ENCODE measurements around the gene TTBK1.
"Not testable (repeated sequence)": the region's sequence is repeated elsewhere in the genome, so short reads cannot be mapped to it uniquely, and the experiment has no call there.

The TTBK1 gene

DNA sequence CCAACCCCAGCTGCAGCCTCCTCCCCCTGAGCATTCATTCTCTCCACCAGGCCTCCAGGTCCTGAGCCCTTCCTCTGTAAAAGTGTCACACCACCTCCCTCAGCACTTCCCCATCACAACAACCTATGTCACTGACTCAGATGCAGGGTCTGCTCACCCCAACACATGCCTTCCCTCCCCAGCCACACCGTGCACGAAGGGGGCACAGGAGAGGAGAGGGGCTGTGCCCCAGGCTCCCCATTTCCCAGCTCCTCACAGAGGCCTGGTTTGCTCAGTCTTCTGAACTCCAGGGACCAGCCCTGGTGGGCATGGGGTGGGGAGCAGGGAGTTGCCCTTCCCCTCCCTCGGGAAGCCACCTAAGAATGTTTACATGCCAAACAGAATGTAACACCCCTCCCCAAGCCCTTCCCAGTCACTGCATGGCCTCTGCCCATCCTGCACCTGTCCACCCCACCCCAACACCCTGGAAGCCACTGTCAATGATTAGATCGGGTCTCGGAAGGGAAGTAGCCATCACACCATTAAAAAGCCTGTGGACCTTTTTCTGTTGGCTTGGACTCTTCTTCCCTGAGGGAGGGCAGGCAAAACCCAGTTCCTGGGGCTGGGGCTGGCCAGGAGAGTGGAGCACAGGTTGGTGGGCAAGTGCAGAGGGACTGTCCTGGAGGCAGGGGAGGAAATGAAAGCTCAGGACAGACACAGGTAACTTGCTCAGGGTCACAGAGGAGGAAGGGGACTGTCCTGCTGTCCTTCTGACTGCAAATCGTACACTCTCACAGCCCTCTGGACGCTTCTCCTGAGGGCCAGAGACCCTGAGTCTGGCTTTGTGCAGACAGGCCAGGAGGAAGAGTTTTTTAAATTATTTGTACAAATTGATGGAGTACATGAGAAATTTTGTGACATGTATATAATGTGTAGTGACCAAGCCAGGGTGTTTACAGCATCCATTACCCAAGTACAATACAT is 44.7 kb downstream of the TTBK1 start:
- DNase-seq (ENCODE audit: low spot score) = no peak

DNA sequence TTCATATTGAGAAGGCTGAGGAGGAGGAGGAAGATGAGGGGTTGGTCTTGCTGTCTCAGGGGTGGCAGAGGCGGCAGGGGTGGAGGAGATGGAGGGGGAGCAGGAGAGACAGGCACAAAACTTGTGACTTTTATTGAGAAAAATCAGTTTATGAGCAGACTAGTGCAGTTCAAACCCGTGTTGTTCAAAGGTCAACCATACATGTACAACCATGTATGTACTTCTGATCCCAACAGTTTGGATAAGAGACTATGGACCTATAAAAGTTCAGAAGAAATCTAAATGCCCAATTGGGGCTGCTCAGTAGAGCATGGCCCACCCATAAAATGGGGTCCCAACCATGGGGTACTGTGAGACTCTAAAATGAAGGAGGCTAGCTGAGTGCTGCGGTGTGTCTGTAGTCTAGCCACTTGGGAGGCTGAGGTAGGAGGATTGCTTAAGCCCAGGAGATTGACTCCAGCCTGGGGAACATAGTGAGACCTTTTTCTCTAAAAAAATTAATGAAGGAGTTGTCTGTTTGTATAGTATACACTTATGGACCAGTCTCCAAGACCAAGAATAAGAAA is 47.1 kb downstream of the TTBK1 start:
- DNase-seq (ENCODE audit: low spot score) = no peak

DNA sequence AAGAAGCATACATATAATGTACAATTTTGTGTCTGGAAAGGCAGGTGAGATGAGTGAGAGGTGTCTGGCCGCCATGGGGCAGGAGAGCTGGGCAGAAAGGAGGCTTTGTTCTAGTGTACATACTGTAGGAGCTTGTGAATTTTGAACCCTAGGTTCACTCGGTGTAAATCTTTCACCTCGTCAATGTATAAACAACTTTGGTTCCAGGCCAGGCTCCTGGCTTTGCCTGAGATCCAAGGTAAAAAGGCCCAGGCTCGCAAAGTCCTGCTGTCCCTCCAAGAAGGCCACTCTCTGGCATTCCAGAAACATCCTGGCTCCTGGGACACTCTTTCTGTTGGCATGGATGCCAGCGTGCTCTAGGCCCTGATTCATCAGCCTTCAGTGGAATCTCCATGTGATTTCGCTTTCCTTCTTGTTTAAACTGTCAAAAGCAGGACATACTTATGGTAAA is 47.6 kb downstream of the TTBK1 start:
- DNase-seq (ENCODE audit: low spot score) = peak; percentile 54

DNA sequence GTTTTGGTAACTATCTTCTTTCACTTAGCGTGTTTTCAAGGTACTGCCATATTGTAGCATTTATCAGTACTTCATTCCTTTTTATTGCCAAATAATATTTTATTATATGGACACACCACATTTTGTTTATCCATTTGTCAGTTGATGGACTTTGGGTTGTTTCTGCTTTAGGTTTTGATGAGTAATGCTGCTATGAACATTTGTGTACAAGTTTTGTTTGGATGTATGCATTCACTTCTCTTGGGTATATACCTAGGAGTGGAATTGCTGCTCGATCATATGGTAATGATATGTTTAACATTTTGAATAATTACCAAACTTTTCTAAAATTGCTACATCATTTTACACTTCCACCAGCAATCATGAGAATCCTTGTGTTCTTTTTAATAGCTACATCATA is 48.4 kb downstream of the TTBK1 start:
- DNase-seq (ENCODE audit: low spot score) = no peak

DNA sequence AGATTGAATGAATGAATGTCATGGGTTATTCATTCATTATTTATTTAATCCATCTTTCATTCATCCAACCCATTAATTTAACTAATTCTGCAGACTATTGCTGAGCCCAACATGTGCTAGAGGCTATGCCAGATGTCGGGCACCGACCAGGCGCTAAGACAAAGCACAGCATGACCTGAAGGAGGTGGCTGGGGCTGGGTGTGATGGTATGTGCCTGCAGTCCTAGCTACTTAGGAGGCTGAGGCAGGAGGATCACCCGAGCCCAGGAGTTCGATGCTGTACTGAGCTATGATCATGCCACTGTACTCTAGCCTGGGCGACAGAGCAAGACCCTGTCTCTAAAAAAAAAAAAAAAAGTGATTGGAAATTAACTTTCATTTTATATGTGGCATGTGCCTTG is 49.1 kb downstream of the TTBK1 start:
- DNase-seq (ENCODE audit: low spot score) = no peak

DNA sequence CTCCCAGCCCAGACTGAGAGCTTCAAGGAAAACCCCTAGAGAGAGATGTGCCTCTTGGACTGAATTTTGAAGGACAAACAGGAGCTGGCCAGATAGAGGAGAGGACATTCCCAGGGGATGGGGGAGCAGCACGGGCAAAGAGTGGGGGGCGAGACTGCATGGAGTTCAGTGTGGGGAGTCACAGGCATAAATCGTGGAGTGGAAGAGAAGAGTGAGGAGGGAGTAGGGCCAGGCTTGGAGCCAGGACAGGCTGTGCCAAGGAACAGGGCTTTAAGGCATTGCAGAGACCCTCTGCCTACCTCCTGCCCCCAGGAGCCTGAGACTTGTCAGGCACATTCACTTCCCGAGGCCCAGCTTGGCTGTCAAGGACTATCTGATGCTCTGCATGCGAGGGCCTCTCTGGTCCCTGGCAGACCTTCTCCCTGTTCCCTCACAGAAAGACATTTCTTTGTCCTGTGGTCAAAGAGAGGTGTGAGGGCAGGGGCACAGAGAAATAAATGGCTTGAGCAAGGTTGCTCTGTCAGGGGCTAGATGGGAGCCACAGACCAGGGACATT is 49.6 kb downstream of the TTBK1 start:
- DNase-seq (ENCODE audit: low spot score) = no peak

DNA sequence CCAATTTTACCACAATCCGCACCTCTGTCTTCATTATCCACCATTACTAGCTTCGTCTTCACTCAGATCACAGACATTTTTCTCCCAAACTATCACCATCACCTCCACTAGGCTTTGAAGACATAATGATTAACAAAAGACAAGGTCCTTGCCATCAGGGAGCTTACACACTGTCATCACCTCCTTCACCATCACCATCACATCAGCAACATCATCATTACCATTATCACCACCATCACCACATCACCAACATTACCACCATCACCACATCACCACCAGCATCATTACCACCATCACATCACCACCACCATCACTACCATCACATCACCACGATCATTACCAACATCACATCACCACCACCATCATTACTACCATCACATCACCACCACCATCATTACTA is 50.4 kb downstream of the TTBK1 start:
- no peak for DNase-seq (ENCODE audit: low spot score)

DNA sequence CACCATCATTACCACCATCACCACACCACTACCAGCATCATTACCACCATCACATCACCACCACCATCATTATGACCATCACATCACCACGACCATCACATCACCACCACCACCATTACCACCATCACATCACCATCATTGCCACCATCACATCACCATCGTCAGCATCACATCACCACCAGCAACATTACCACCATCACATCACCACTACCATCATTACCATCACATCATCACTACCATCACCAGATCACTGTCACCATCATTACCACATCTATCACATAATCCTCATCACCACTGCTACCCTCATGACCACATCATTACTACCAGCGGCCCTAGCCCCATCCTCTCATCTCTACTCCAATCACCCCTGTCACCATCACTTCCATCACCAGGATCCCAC is 51.3 kb downstream of the TTBK1 start:
- no peak for DNase-seq (ENCODE audit: low spot score)

DNA sequence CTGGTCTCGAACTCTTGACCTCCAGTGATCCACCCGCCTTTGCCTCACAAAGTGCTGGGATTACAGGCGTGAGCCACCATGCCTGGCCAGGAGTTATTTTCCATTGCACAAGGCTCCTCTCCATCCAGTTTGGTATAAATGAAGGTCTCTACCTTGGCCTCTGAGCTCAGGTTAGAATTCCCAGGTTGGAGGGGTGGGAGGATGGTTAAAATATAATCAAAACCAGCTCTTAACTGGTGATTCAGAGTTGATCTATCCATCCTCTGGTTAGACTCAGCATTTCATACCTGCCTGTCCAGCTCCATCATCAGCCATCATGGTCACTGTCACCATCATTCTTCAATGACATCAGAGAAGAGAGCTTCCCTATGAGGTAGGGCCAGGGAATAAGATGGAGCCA is 52.2 kb downstream of the TTBK1 start:
- DNase-seq (ENCODE audit: low spot score) = no peak

DNA sequence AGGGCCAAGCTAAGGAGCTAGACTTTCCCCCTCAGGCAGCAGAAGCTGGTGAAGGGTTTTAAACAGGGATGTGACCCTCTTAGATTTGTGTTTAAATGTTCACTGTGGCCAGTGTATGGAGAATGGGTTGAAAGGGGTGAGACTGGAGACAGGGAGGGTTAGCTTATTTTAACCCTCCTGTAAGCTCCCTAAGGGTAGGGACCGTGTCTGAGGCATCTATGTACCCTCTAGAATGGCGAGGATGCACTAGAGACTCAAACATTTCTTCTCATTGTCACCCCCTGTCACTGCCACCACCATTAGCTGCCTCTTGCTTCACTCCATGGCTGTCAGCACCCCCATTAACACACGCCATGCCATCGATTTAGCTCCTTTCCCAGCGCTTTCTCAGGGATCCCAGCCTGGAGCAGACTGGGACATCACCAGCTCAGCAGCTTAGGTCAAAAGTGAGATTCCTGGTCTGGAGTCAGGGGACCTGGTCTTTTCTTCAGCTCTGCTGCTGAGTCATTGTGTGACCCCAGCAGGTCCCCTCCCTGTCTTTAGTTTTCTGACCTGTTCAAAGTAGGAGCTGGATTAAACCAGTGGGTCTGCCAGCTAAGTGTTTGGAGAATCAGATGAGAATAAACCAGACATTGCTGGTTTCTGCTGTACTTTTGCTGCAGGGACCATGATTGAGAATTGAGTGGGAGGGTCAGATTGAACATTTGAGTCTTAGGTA is 53.7 kb downstream of the TTBK1 start:
- DNase-seq (ENCODE audit: low spot score) = no peak

DNA sequence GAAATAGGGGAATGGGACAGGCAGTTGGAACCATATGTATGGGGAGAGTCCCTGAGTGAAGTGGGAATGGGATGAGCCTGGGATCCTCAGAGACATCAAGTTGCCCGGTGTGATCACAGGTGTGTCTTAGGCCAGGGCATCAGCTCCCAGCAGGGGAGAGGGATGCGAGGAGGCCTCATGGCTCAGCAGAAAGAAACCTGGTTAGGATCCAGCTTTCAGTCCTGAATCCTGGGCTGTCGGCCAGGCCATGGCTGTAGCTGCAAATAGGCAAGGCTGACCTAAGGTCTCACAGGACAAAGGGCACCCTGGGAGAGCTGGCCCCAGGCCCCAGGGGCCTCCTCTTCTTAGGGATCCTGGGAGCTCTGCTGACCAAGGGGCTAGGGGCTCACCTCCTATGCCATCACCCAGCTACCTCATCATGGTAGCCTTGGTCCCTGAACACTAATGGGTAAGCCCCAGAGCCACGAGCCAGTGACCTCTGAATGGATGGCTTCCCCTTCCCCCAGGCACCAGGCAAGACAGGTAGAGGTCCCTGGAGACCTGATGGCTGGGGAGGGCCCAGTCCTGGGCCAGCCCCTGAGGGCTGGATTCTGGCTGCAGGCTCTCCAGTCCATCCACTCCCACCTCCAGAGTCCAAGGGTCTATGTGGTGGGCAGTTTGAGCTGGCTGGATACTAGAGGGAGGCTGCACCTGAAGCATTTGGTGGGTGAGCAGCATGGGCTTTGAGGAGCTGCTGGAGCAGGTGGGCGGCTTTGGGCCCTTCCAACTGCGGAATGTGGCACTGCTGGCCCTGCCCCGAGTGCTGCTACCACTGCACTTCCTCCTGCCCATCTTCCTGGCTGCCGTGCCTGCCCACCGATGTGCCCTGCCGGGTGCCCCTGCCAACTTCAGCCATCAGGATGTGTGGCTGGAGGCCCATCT is 54.6 kb downstream of the TTBK1 start, which contains the start of gene SLC22A7:
Gene SLC22A7, plus strand, starts transcription at position 617 of the 921 bp plus-strand sequence. Its CDS starts 99 bp downstream, at position 716.
- no peak for DNase-seq (ENCODE audit: low spot score)

DNA sequence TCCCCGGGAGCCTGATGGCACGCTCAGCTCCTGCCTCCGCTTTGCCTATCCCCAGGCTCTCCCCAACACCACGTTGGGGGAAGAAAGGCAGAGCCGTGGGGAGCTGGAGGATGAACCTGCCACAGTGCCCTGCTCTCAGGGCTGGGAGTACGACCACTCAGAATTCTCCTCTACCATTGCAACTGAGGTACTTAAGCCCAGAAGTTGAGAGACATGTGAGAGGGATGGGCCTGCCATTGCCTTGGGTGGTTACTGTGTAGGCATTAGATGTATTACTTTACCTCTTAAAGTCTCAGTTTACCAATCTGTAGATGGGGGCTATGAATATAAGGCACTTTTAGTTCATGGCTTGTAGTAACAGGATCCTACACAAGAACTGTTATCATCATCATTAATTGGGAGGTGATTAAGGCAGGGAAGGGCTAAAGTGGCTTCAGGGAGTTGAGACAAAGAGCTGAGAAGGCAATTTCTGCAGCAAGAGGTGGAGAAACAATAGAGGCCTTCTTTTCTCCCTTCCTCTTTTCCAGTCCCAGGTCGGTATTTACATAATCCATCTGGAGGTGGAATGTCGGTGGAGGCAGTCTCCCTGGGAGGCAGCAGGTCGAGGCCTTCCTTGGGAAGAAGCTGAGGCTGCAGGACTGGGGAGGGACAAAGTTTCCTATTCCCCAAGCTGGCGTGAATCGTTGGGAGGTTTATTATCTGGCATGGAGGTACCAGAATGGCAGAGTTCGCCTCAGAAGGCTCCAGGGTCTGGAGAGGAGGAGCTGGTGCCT is 55.5 kb downstream of the TTBK1 start:
- no peak for DNase-seq (ENCODE audit: low spot score)

DNA sequence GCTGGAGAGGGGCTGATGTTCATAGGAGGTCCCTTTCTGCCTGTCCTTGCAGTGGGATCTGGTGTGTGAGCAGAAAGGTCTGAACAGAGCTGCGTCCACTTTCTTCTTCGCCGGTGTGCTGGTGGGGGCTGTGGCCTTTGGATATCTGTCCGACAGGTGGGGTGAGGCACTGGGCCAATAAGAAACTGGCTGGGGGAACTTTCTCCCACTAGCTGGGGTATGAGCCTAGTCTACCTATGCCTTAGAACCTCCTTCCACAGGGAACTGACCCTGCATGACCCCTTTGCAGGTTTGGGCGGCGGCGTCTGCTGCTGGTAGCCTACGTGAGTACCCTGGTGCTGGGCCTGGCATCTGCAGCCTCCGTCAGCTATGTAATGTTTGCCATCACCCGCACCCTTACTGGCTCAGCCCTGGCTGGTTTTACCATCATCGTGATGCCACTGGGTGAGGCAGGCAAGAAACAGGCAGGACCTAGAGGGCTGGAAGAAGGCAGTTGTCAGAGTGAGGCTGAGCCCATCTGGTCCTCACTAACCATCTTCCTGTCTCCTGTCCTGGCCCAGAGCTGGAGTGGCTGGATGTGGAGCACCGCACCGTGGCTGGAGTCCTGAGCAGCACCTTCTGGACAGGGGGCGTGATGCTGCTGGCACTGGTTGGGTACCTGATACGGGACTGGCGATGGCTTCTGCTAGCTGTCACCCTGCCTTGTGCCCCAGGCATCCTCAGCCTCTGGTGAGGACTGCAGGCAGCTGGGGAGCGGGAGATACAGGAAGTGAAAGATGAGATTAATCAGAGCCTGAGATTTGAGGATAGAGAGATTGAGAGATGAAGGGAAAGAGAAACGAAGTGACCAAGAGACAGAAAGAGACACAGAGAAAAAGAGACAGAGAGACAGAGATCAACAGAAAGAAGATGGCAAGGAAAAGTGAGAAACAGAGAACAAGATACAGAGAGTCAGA is 56.3 kb downstream of the TTBK1 start:
- no peak for DNase-seq (ENCODE audit: low spot score)

DNA sequence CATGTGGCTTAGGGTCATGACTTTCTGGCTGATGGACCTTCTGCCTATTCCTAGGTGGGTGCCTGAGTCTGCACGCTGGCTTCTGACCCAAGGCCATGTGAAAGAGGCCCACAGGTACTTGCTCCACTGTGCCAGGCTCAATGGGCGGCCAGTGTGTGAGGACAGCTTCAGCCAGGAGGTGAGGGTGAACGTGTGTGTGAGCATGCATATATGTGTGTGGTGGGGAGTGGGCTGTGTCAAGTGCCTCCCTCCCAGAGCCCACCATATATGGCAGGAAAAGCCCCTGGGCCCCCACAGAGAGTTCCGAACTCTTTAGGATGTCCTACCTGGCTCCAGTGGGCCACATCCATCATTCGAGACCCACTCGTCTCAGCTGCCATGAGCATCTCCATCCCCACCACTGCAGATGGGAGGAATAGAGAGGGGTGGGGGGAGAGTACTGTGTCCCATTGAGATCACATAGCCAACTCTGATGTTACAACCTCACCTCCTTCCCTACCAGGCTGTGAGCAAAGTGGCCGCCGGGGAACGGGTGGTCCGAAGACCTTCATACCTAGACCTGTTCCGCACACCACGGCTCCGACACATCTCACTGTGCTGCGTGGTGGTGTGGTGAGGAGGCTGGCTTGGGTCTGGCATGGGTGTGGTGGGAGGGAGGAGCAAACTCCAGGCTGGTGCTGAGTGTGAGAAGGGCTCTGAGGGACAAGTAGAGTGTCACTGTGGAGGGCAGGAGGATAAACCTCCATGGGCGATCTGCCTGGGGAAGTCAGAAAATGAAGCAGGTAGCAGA is 58.0 kb downstream of the TTBK1 start:
- no peak for DNase-seq (ENCODE audit: low spot score)

DNA sequence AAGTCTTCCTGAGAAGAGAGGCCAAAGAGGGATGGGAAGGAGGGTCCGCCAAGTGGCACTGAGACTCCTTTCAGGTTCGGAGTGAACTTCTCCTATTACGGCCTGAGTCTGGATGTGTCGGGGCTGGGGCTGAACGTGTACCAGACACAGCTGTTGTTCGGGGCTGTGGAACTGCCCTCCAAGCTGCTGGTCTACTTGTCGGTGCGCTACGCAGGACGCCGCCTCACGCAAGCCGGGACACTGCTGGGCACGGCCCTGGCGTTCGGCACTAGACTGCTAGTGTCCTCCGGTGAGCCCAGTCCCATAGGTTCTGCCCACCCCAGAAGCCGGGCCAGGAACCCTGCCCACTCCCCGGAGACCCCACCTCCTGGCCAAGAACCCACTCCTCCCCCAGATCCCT is 58.8 kb downstream of the TTBK1 start:
- no peak for DNase-seq (ENCODE audit: low spot score)

DNA sequence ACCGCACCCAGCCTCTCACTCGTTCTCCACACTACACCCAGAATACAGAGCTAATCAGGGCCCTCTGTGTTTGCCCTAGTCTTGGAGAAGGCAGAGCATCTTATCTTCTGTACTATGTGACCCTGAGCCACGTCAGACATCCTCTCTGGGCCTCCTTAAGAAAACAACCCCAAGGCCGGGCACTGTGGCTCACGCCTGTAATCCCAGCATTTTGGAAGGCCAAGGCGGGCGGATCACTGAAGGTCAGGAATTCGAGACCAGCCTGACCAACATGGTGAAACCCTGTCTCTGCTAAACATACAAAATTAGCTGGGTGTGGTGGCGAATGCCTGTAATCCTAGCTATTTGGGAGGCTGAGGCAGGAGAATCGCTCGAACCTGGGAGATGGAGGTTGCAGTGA is 59.7 kb downstream of the TTBK1 start:
- DNase-seq (ENCODE audit: low spot score) = not testable (repeated sequence)

DNA sequence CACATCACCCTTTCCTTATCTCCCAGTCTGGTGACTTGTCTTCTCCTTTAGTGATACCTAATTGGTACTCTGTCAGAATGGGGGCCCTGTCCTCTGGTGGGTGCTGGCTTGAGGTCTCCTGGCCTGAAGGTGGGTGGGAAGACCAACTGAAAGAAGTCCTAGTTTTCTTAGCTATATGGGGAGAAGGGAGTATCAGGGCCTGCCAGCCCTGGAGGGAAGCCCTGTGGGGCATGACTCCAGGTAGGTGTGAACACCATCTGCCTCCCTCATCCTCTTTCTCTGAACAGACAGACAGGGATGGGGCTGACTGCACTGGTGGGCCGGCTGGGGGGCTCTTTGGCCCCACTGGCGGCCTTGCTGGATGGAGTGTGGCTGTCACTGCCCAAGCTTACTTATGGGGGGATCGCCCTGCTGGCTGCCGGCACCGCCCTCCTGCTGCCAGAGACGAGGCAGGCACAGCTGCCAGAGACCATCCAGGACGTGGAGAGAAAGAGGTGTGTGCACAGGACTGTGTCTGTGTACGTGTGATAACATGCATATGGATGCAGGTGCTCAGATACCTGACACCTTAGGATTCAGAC is 60.6 kb downstream of the TTBK1 start:
- DNase-seq (ENCODE audit: low spot score) = no peak

DNA sequence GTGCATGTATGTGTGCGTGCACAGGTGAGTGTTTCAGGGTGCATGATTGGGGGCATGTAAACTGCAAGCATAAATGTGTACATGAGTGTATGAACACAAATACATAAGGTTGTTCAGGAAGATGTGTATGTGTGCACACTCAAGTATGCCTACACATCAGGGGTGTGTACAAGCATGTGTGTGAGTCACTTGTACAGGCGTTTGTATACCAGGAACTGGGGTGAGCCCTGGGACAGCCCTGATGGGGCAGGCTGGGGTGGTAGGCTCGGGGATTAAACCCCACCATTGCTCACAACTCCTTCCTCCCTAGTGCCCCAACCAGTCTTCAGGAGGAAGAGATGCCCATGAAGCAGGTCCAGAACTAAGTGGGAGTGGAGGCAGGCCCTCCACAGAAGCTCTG is 61.1 kb downstream of the TTBK1 start:
- DNase-seq (ENCODE audit: low spot score) = no peak

All from AG20443 (cell line).